Activated T-cell treated with anti-CD3 and anti-CD28 coated beads for 24 hours (primary cell): ENCODE results near the gene SSTR1.

Experiments used
- DNase-seq: peaks from one replicate; pipeline ENCODE4 v3.0.0-alpha.2; 2020; ENCODE audit warnings: low read depth

Gene SSTR1

GRCh38 chr14:38238332-38238731 is 30.6 kb downstream of the SSTR1 start:
- no peak for DNase-seq

GRCh38 chr14:38238878-38239277 is 31.2 kb downstream of the SSTR1 start:
- no peak for DNase-seq

GRCh38 chr14:38243696-38244240 is 36.1 kb downstream of the SSTR1 start:
- no peak for DNase-seq

DNA sequence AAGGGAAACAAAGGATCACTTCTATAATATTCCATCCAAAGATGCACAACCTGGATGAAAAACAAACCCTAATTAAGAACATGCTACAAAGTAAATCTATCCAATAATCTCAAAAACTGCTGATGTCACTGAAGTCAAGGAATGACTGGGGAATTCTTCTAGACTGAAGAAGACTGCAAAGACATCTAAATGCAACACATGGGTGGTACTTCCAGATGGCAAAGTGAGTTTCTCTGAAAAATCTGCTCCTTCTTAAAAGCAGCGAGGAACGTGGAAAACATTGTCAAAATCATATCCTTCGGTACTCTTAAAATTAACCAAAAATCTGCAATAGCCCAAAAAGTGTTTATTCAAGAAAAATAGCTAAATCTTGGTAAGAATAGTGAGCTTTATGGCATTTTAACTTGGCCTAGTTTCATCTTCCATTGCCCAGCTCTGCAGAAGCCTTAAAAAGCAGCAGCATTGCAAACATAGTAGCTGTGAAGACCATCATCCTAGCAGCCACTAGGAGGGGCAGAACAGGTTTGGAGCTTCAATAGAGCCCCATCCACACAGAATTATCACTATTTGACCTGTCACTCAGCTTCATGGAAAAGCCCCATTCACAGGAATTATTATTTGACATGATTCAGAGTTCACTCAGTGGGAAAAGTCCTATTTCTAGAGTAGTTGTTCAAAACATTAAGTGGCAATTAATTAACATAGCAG is 40.8 kb downstream of the SSTR1 start:
- no peak for DNase-seq

DNA sequence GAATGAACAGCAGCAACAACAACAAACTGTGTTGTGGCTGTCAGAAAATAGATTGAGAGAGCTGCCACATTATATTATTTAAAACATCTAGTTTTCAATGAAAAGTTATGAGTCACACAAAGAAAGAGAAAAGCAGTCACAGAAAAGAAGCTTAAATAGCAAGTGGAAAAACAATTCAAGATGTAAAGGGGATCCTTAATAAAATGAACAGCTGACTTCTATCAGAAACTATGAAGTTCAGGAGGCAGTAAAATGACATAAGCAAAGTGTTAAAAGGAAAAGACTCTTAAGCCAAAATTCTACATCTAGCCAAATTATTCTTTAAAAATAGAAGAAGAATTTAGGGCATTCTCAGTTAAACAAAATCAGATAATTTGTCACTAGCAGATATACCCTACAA is 42.6 kb downstream of the SSTR1 start:
- no peak for DNase-seq

- no peak for DNase-seq
Measured at GRCh38 chr14:38252066-38252710, 44.5 kb downstream of the SSTR1 start.

GRCh38 chr14:38253676-38254075 is 46.0 kb downstream of the SSTR1 start:
- no peak for DNase-seq

GRCh38 chr14:38254571-38255407 is 47.1 kb downstream of the SSTR1 start:
- no peak for DNase-seq

GRCh38 chr14:38255408-38255672 is 47.6 kb downstream of the SSTR1 start:
- DNase-seq, result no peak

- no peak for DNase-seq
Measured at GRCh38 chr14:38255673-38256532, 48.2 kb downstream of the SSTR1 start, which contains the start of gene CLEC14A. Gene CLEC14A (minus strand): TSS chr14:38256093. CDS start chr14:38256022, 71 bp downstream.

- DNase-seq, result no peak
Measured at GRCh38 chr14:38256533-38256840, 48.8 kb downstream of the SSTR1 start.

GRCh38 chr14:38257507-38257906 is 49.8 kb downstream of the SSTR1 start:
- DNase-seq, result no peak

DNA sequence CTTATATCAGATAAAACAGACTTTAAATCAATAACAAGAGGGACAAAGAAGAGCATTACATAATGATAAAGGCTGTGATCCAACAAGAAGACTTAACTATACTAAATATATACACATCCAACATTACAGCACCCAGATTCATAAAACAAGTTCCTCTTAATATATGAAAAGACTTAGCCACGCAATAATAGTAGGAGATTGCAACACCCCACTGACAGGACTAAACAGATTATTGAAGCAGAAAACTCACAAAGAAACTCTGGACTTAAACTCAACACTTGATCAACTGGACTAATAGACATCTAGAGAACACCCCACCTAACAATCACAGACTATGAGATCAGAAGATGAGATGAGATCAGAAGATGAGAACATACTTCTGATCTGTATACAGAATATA is 53.9 kb downstream of the SSTR1 start:
- DNase-seq, result no peak
